IPS DF 19.7 (cell line): Measurements from ENCODE around the gene ATIC.

Experiments used
- DNase-seq: peaks from one replicate; pipeline ENCODE4 v3.0.0-alpha.2; 2013; ENCODE audit warnings: low read depth, low spot score

ATIC gene

DNA sequence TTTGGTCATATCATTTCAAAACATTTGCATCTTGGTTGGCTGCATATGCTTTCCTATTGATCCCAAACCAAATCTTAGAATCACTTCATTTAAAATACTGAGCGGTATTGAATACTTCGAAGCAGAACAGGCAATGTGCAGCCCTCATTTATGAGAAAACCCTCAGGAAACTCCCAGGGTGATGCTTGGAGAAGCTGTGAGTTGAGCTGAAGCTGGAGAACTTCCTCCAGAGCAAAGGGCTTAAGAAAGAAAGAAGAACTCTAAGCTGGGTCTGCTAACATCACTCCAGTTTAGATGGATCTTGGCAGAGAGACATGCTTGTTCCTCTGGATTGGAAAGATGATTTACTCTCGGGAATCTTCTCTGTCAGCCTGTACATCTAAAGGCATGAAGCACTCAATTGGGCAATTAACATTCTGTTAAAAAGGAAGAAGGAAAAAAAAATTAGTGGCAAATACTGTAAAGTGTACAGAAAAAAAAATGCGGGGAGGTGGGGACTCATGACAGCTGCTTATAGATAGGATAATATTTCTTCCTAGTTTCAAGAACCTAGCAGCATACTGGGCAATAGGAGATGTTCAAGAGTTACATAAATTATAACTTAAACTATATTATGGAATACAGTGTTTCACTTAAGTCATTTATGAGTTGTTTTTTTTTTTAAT, 49.5 kb downstream of the ATIC start:
- DNase-seq: no peak

DNA sequence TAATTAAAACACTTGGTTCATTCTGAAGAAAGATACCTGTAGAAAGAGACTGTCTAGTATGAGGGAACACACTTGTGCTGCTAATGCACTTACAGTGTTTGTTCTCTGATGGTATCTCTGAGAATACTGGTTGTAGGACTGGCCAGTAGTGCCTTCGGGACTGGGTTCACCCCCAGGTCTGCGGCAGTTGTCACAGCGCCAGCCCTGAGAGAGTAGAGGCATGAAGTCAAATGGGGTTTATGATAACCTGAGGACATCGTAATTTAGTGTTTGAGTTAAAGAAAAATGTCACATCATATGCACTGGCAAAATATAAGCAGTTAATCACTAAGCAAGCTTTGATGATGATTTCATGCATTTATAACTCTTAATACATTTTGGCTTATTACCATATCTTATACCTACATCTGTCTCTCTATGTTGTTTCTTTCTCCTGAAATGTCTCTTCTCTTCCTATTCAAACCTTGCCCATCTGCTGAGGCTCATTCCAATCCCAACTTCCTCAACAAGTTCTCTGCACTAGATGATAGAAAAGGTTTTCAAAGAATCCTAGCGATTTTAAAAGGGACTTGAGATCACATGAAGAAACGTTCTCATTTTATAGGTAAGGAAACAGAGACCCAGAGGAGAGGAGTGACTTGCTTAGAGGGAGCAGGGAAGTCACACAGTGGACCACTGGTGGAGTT, 50.2 kb downstream of the ATIC start:
- no peak for DNase-seq

DNA sequence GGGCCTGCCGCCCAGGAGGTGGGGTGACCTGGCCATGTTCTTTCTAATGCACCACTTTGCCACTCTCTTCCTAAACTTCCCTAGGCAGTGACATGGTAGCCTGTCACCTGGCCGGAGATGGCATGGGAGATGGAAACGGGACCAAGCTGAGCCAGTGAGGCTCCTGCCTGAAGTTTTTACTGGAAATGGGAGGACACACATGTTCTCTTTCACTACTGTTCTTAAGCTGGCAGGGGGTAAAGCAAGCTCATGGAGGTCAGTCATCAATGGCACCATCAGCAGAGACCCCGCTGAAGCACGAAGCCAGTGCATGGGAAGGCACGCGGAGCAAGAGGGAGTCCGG, 50.7 kb downstream of the ATIC start:
- no peak for DNase-seq

DNA sequence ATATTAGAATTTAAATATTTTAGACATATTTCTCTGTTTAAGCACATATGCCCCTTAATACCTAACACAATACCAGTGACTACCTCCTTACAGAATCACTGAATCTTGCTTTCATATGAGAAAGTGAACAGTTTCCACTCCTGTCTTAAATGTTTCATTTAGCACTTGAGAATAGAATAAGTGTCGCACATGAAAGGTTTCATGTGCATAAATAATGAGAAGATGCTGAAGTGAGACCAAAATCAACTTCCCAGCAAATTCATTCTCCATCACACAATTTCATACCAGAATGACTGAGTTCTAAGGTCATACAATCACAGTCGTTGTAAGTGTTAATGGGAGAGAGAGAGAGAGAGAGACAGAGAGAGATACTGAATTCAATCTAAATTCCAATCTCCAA, 51.2 kb downstream of the ATIC start:
- no peak for DNase-seq

DNA sequence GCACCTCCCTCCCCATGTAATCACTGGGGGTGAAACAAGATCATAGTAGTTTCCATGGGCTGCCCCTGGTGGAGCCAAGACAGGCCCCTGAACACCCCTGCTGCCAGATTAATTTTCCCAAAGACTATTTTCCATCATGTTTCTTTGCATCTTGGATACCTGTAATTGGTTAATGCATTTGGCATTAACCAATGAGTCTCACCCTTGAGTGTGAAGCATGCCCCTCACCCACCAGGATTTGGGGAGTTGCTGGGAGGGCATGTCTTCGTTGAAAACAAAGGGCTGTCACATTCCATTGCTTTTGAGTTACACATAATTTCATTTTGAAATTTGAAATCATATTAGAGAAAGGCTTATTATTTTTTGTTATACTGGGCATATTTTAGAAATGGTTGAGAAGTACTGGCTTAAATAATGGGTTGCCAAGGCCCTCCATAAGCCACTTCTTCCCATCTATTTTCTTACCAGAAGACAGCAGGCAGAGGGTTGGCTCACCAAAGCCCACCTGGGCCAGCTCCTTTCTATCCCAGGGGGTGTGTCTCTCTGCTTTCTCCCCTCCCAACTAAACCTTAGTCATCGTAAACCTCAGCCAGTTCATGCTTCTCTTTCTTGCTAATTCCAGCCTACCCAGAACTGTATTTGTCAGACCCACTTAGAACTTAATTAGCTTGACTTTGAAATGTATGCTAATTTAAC, 51.8 kb downstream of the ATIC start:
- DNase-seq: no peak

DNA sequence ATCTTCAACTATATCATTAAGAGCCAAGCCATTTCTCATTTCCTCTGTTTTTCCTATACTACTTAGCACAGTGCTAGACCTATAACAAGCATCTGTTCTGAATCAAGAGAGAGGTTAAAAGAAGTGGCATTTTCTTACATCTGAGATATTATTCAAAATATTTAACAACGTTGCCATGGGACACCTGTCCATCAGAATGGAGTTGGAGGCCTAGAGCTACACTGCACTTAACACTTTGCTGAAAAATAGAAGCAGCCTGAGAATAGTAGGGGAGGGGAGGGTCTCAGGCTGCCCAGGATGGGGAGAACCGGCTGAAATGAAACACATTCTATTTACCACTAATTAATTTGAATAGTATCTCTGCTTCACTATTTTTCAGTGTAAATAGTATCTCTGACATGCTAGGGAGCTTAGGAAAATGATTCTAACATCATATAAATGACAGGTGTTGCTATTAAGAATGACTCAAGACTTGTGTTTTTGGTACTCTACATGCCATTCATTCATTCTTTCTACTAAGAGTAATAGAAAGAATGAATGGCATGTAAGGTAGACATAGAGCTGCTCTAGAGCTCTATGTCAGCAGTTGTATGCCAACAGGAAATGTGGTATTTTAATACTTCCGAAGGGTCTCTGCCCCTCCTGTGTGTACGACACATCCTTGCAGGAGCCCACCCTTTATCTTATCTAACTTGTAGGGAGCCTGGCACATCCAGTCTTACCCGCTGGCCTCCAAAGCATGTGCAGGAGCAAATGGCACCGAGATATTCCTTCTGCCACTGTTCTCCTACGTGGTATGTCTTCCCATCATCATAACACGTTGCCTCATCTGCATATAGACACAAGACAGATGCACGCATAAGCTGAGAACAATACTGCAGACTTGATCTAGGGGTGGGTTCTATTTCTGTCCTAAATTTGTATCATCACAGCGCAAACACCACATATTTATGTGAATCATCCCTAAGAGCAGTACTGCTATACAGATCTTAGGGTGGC, 52.6 kb downstream of the ATIC start:
- no peak for DNase-seq

DNA sequence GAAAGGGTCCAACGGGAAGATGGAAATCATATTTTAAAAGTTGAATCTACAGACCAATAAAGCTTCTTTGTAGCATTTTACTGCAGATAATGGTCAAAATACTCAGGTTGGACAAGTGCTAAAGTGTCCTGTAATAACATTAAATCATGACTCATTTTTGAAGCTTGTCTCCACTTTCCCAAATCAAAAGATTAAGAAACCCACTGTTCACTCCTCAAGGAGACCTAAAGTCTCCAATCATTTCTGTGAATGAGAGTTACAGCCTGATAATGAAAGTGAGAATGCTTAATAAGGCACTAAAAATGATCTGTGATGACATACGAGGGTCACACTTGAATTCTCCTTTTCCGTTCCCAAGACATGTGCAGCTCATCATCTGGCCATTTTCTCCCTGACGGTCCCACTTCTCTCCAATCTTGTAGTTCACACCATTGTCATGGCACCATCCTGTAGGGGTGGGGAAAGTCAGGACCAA, 53.4 kb downstream of the ATIC start:
- no peak for DNase-seq

DNA sequence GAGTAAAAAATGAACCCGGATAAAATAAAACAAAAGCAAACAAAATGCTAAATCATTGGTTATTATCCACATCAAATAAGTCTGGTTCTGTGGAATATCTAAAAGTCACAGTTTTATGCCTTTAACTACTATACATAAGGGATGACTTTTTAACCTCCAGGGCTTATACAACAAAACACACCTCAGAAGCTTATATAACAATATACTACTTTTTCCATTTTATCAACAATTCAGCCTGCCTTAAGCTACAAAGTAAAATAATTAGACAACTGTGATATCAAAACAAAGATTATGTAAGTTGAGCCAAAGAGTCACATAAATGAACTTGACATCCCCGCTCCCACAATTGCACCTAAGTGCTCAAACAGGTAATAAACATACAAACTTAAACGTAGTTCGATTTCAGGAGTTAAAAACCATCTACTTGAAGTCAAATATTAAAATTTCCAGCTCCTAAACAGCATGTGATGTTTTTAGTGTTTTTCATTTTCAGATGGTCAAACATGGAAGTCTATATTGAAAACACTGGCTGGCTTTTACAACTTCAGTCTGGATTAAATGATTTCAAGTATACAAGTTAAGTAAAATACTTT, 54.7 kb downstream of the ATIC start:
- no peak for DNase-seq

DNA sequence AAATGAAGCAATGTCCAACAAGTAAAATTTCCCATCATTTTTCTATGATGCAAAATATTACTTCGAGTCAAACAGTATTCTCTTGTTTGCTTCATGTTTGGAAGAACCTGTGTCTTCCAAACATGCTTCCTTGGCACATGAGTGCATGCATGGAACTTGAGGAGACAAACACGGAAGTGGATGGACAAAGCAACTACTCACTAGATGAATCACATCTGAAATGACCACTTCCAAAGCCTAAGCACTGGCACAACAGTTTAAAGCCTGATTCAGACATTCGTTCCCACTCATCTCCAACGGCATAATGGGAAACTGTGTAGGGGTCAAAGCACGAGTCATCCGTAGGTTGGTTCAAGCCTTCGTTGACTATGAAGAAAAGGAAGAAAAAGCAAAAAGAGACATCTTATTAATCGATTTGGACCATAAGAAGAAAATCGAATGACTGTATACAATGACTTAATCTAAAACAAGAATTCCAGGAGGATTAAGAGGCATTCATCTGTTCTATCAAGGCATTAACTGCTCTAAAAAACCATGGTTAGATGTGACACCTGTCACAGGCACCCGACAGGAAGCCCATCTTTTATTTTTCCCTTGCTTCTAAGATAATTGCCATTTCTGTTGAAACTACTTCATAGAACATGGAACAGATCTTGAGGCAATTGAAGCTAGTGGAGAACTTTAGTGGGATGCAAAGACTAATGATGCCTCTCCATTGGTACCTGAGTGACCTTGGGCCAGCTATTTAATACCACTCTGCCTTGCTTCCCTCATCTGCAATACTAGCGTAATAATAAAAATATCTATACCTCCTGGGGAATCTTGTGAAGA, 56.0 kb downstream of the ATIC start:
- no peak for DNase-seq

DNA sequence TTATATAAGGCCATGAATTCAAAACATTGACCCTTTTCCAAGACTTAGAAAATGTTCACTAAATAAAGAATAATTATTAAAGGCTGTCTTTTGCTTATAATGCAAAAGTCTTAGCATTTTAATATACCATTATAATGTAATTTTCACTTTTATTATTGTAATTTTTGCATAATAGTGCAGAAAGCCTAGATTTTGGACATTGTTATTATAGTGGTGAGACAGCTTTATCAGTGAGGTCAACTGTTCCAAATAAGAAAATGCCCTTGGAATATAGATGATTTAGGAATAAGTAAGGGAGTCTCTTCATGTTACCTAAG, 56.6 kb downstream of the ATIC start:
- DNase-seq: no peak

DNA sequence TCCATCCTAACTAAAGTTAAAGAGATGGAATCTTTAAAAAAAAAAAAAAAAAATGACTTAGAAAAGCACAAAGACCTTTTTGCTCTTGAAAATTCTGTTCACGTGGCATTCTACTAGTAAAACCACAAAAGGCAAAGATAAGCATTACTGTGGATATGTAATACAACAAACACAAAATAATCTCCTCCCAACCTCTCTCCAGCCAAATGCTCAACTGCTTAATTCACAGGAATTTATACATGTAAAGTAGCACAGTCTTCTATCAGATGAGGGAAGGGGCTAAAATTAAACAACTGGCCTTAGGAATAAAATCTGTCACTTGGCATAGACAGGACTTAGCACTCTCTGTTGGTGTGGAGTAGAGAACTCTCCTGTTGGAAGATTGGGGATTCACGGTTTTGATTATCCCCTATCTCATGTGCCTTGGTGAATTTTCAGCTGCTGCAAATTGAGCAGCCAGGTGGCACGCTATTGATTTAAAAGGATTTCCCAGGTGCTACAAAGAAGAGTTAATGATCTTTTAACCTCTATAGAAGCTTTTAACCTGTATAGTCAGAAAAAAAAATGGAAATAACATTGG, 57.4 kb downstream of the ATIC start:
- no peak for DNase-seq

DNA sequence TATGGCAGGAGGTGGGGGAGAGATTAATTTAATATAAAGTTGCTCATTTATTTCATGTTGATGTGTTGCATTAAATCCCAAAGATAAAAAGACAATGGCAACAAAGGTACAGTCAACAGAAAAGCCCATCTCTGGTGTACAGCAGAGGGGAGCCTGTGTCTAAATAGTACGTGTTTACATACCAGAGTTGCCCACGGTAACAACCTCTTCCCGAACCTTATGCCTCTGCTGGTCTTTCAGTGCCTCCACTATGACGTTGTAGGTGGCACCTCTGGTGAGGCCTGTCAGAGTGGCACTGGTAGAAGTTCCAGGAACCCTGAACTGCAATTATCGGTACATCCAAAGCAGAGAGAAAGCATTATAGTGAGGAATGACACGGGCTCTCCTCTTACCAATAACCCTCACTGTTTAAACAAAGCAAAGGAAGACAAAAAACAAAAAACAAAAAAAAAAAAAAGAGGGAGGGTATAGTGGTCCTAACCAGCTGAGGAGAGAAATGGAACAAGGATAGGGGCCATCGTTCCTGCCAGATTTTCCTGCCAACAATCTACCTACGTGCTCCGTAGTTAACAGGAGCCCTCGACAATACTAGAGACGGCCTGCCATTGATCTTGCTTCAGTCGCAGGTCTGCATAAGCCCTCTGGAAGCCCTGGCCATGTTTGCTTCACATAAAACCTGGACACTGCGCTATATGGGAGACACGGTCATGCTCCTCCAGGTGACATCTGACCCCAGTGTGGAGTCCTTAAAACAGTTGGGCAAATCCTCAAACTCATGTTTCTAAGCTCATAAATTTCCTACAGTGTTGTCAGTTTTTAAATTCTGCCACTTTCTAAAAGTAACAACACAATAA, 58.5 kb downstream of the ATIC start:
- no peak for DNase-seq

DNA sequence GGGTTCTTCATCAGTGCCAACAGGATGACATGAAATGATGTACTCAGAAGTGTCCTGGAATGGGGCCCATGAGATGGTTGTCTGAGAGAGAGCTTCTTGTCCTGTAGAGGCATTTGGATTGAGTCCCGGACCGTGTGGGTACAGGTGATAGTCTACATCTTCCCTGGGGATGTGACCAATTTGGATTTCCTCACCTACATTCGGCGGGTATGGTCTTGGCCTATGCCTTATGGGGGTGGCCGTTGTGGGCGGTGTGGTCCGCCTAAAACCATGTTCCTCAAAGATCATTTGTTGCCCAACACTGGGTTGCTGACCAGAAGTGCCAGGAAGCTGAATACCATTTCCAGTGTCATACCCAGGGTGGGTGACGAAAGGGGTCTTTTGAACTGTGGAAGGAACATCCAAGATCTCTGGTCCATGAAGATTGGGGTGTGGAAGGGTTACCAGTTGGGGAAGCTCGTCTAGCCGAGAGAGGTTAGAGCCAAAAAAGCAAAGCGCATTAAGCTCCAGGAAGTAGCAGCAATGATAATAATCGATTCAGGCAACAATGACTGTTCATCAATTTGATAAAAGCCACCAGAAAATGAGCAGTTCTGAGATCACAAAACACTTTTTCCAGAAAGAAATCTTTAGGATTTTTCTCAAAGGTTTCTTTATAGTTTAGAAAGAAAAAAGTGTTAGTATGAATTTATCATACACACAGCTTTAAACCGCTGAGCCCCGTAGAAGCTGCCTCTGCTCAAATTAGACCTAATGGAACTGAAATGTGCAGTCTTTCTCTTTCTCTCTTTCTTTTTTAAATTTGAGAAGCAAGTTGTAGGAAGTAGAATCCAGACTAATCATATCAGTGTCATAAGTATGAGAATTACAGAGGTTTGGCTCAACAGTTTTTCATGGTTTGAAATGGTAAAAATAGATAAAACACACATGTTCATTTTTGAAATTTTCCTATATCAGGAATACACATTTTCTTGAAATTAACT, 60.3 kb downstream of the ATIC start:
- no peak for DNase-seq

DNA sequence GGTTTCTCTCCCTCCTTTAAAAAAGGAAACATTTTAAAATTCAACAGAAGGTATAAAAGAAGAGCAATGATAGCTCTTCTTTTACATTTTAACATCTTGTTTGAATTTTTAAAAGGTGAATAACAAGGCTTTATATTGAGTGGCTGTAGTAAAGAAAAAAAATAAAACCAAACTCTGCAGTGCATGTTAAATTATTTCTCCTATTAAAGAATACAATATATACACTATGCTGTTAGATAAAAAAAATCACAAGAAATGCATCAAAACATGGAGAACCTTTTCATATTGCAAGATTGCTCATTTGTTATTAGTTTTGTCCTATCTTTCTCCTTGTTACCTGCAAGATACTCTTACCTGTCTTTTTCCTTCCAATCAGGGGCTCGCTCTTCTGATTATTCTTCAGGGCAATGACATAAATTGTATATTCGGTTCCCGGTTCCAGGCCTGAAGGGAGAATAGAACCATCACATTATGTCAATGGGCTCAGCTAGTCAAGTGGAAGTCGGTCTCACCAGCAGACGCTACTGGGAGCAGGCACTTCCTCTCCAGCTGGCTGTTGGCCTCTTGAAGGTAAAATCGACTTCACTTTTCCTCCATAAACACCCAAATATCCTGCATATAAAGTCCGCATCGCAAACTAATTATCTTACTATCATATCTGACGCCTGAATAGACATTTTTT, 61.2 kb downstream of the ATIC start:
- no peak for DNase-seq

DNA sequence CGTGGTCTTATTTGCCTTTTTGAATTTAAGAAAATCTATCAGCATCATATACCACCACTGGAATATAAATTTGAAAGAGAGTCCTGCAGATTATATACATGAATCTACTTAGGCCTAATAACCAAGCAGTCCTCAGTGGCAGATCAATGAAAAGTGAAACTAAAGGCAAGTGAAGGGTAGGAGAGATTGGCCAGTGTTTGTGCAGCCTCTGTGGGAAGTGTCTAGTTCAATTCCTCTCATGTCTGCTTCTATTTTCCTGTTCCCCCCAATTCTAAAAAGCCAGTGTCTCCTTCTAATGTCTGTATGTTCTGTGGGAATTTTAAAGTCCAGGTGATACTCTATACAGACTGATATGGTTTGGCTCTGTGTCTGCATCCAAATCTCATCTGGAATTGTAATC, 62.1 kb downstream of the ATIC start:
- DNase-seq: no peak

DNA sequence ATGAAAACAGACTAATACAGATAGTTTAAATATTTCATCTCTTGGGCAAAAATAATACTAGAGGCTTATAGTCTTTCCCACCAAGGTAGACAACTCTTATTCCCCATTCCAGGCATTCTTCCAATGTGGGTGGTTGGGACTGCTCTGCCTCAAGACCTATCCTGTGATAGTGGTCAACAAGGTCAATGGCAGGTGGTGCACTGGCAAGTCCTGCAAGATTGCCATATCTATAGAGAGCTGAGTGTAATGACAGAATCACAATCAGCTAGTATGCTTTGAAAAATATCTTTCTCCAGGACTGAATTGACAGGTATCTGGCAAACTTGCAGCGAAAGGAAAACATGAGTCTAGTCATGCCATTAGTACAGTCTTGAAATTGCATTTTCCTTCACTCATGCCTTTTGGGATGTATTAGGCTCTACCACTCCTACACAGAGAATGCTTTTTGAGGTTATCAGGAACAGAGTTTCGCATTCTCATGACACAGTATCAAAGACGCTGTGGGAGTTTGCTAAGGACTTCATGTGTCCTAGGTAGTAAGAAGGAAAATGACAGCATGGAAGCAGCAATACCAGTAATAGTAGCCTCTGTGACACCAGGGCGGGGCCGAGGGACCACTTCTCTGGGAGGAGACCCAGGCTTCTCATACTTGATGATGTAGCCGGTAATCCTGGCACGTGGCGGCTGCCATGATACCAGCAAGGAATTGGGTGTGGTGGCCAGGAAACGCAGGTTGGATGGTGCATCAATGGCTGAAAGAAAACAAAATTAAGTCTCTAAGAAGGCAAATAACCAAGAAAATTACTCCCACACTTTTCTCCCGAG, 63.0 kb downstream of the ATIC start:
- no peak for DNase-seq

DNA sequence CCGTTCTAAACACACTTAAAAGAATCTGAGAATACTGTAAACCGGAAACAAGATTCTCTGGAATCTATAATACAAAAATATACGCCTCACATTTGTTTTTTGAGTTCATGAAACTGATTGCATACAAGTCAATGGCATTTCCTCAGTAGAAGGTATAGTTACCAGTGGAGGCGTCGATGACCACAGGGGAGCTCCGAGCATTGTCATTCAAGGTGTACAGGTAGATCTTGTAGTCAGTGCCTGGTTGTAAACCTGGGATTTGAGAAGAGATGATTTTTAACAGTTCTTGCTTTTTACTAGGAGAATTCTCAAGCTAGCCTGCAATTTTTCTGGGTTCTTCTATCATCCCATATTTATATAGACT, 63.6 kb downstream of the ATIC start:
- DNase-seq: no peak
